NCI-H748 treated with DMSO at 0.1 percent for 48 hours (cell line): ENCODE measurements around the gene CAVIN1.
"Not testable (repeated sequence)": the region's sequence is repeated elsewhere in the genome, so short reads cannot be mapped to it uniquely, and the experiment has no call there.

ENCODE experiments used
- DNase-seq: peaks from one replicate; lab custom pipeline; 2025; lab: John Stamatoyannopoulos, UW

Gene CAVIN1

DNA sequence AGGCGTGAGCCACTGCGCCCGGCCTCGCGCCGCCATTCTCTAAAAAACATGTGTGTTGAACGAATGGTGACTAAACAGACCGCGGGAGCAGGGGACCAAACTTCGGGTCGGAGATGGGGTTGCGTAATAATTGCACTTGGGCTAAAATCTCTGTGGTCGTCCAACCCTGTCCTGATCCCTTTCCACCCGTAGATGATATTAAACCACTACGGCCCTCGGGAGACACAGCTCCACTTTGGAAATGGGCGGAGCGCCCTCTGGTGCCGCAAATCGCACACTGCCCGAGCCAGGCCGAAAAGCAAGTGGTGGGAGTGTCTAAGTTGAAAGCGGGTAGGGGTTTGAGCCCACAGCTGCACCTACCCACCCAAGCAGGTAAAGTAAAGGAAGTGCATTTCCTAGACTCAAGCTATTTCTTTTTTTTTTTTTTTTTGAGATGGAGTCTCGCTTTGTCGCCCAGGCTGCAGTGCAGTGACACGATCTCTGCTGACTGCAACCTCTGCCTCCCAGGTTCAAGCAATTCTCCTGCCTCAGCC, 17.0 kb downstream of the CAVIN1 start:
- peak; percentile 18 for DNase-seq

DNA sequence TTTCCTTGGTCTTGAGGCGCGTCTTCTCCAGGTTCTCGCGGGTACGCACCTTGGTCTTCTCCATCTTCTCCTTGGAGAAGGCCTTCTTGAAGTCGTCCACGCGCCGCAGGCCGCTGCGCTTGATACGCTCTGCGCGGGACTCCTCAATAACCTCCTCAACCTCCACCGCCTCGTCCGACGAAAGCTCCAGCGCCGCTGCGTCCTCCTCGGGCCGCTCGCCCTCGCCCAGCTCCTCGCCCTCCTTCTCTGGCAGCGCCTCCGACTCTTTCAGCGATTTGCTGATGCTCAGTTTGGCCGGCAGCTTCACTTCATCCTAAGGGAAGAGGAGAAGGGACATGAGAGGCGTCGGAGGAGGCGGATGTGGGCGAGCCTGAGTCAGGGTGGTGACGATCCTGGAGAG, 18.0 kb downstream of the CAVIN1 start:
- DNase-seq: no peak

DNA sequence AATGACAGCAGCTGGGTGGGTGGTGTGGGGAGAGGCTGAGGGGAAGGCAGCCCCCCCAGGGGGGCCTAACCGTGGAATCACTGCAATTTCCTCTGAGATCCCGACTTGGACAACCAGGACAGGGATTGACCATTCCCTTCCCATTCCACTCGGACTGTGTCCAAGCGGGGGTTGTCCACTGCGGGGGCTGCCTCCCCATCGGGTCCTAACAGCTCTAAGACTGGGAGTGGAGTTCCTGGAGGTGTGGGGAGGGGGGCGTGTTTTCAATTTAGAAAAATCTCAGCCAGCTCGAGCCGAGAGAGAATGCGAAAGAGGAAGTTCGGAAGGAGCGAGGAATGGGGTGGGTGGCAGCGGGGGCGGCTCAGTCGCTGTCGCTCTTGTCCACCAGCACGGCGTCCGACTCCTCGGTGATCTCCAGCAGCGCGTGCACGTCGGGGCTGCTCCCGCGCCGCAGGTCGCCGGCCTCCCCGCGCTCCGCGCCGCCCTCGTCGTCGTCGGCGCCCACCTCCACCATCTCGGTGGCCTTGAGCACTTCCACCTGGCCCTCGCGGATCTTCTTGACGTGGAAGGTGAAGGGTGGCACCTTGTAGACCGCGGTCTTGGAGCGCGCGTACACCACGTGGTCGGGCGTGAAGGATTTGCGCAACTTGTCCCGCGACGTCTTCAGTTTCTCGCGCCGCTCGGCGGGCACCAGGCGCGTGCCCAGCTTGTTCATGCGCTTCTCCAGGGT, 18.6 kb downstream of the CAVIN1 start:
- DNase-seq: no peak

DNA sequence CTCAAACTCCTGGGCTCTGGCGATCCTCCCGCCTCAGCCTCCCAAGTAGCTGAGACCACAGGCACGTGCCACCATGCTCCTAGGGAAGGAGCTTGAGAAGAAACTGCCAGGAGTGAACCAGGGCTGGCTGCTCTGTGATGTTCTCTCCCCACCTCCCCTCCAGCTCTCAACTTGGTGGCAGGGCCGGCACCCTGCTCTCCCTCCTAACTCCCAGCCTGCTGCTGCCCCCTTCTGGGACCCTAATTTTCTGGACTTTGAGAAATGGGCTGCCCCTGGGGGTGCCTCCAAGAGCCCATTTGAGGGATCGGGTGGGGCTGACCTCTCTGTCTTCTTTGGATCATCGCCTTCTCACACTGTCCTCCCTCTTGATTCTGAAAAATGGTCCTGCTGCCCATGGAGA, 19.9 kb downstream of the CAVIN1 start:
- DNase-seq: peak; percentile 7

DNA sequence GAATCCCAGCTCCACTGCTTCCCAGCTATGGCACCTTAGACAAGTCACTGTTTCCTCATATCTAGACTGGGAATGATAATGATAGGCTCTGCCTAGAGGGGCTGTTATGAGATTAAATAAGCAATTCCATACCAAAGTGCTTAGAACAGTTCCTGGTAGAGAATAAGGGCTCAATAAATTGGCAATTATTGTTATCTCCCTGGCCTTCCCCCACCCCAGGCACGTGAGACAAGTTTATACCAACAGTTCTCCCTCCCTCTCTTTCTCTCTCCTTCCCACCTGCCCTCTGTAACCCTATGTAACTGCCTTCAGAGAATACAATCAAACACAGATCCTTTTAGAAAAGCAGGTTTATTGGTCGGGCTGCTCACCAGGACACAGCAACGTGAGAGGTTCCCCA, 20.9 kb downstream of the CAVIN1 start:
- no peak for DNase-seq

DNA sequence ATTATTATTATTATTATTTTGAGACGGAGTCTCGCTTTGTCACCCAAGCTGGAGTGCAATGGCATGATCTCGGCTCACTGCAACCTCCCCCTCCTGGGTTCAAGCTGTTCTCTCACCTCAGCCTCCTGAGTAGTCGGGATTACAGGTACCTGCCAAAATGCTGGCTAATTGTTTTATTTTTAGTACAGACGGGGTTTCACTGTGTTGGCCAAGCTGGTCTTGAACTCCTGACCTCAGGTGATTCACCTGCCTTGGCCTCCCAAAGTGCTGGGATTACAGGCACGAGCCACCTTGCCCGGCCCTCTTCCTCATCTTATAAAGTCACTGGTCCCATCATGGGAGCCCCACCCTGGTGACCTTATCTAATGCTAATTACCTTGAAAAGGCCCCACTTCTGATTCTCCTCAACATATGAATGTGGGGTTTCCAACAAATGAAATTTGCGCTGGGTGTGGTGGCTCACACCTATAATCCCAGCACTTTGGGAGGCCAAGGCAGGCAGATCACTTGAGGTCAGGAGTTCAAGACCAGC, 22.1 kb downstream of the CAVIN1 start:
- DNase-seq: not testable (repeated sequence)

DNA sequence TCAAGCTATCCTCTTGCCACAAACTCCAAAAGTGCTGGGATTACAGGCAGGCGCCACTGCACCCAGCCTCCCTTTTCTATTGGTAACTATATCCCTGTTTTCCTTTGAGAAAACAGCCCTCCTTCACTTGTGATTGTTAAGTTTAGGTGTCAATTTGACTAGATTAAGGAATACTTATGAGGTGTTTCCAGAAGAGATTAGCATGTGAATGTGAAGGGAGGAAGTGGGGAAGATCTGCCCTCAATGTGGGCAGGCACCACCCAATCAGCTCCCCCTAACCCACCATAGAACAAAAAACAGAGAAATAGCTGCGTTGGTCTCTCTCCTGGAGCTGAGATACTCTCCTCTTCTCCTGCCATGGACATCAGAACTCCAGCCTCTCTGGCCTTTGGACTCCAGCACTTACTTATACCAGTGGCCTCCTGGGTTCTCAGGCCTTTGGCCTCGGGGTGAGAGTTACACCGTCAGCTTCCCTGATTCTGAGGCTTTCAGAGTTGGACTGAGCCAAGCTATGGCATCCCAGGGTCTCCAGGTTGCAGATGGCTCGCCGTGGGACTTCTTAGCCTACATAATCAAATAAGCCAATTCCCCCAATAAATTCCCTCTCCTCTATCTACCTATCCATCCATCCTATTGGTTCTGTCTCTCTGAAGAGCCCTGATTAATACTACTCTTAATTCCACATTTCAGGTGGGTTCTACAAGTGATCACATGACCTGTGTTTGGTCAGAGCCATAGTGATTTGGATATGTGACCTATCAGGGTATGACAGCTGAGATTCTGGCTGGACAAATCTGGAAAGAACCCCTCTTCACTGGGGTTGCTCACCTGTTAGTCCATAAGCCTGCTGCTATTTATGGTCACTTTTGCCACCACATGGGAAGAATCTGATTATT, 22.9 kb downstream of the CAVIN1 start:
- no peak for DNase-seq

DNA sequence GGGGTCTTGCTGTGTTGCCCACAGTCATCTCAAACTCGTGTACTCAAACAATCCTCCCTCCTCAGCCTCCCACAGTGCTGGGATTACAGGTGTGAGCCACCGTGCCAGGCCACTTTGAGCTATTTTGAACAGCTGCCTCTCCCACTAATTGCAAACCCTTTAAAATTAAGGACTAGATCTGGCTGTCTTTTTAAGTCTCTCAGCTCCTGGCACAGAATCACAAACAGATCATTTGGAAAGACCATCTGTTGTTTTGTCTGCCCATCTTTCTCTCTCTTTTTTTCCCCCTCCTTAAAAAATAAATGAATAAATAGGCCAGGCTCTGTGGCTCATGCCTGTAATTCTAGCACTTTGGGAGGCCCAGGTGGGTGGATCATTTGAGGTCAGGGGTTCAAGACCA, 23.9 kb downstream of the CAVIN1 start:
- no peak for DNase-seq

DNA sequence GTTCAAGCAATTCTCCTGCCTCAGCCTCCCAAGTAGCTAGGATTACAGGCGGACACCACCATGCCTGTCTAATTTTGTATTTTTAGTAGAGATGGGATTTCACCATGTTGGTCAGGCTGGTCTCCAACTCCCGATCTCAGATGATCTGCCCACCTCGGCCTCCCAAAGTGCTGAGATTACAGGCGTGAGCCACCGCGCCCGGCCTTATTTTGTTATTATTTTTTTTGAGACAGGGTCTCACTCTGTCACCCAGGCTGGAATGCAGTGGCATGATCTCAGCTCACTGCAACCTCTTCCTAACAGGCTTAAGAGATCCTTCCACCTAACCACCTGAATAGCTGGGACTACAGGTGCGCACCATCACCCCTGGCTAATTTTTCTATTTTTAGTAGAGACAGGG, 27.5 kb downstream of the CAVIN1 start:
- not testable (repeated sequence) for DNase-seq

DNA sequence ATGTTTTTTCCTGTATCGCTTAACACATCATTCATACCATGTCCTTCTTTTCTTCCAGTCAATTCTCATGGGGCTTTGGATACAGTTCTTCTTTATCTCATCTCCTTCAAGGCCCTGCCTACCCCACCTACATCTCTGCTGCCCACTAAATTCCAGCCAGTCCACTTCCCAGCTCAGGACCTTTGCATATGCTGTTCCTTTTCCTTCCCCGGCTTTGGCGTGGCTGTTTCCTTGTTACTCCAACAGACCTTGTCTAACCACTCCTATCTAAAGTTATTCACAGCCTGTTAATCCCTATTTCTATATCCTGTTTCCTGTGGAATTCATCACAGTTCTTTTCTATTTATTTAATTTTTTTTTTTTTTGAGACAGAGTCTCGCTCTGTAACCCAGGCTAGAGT, 28.2 kb downstream of the CAVIN1 start:
- no peak for DNase-seq

DNA sequence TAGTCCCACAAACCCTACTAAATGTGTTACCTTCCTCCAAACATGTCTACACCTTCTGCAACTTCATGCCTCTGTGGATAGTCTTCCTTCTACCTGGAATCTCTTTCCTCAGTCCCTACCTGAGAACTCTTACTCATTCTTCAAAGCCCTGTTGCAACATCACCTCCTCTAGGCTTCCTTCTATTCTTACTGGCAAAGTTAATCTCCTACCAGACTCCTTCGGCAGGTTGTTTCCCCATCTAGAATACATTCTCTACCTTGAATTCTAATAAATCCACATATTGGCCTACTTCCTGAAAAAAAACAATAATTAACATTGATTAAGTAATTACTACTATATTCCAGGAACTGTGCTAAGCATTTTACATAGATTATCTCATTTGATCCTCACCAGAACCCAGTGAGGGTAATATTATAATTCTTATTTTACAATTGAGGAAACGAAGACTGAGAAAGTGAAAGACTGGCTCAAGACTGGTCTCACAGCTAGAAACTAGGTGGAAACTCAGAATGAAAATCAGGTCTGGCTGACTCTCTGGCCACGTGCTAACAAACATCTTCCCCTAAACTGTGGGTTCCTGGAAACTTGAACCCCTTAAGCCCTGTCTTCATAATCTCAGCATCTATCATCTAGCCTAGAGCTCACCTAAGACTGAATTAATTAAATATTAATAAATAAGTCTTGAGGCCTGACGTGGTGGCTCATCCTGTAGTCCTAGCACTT, 30.2 kb downstream of the CAVIN1 start:
- DNase-seq: no peak

DNA sequence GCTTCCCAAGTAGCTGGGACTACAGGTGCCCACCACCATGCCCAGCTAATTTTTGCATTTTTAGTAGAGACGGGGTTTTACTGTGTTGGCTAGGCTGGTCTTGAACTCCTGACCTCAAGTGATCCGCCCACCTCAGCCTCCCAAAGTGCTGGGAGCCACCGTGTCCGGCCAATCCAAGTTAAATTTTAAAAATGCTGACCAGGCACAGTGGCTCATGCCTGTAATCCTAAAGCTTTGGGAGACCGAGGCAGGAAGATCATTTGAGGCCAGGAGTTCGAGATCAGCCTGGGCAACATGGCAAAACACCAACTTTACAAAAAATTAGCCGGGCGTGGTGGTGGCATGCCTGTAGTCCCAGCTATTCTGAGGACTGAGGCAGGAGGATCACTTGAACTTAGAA, 31.6 kb downstream of the CAVIN1 start:
- DNase-seq: not testable (repeated sequence)

DNA sequence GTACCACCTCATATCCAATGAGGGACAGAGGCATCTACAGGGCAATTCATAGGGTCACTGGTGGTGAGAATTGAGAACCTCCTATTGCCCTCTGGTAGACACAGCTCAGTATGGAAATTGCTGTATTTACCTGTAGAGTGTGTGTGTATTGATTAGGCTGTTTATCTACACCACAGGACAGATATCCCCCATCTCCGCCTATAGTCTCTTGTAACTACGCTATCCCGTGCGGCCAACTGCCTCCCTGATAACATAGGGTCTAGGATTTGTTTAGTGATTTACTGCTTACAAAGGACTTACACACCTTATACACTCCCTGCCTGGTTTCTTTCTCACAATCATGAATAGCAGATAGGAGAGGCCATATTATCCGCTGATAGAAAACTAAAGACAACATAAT, 33.2 kb downstream of the CAVIN1 start:
- DNase-seq: no peak

DNA sequence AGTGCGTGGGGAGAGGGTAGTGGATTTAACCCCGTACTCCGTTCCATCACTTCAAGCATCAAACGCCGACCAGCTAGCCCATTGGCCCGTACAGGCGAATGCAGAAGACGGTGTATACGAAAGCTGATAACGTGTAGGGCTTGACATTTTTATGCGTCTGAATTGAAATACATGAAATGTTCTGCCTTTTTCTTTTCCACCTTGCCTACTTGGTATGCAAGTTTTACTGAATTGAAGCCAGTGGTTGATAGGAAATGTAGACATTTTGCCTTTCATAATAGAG, 34.0 kb downstream of the CAVIN1 start:
- no peak for DNase-seq

DNA sequence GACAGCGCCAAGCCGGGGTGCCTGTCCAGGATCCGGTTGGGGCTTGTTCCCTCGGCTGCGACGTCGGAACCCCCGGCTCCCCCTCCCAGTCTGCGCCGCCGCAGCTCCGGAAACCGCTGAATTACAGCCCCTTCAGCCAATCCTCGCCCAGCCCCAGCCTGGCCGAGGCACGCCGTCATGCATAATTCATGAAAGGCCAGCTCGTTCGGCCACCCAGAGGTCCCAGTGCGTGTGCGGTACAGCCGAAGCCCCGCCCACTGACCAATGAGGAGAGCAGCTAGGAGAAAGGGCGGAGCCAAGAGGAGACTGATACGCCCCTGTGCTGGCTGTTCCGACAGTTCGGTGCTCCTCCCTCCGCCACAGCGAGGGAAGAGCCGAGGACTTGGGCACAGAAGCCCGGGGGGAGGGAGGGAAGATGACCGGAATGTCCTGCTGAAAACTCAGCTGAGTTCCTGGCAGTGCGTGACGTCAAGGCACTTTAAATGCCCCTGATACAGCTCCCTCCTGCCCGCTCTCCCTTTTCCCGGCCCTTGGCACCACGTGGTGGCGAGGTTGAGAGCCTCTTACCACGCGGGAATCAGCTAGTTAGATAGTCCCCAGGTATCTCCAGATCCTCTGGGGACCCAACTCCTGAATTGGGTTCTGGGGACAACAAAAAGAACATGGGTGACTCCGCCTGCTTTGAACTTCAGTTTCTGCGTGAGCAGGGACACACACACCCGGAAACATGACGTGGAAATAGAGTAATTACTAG, 34.5 kb downstream of the CAVIN1 start, which contains the start of gene STAT3:
Gene STAT3 (minus strand): TSS at position 62 of the 754 bp plus-strand sequence. CDS start 39,926 bp downstream, outside the sequence.
- DNase-seq: peak; percentile 99

DNA sequence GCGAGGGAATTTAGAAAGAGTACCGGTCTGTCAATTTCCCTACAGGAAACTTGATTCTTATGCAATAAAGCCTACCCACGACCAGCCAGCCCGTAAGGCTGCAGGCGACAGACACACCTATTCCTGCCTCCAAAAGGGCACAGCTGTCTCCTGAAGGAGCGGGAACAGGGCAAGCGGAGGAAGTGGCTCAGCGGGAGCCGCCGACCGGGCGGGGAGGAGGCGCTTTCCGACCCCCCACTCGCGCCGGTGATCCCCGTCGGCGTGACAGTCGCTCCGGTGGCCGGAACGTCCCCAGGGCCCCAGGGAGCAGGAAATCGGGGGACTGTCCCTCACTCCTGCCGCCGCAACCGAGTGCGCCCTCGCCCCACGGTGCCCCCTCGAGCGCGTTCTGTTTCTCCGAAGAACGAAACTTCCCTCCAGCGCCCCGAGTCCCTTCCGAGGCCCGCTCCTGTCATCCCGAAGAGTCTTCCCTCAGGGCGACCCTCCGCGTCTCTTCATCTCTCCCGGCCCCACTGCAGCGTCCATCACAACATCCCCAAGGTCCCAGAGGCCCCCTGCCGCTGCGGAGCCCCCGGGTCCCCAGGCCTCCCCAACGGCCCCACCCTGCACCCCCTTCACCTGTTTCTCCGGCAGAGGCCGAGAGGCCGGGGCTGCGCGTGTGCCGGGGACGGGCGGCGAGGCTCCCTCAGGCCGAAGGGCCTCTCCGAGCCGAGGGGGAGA, 35.2 kb downstream of the CAVIN1 start:
- DNase-seq: peak; percentile 44

DNA sequence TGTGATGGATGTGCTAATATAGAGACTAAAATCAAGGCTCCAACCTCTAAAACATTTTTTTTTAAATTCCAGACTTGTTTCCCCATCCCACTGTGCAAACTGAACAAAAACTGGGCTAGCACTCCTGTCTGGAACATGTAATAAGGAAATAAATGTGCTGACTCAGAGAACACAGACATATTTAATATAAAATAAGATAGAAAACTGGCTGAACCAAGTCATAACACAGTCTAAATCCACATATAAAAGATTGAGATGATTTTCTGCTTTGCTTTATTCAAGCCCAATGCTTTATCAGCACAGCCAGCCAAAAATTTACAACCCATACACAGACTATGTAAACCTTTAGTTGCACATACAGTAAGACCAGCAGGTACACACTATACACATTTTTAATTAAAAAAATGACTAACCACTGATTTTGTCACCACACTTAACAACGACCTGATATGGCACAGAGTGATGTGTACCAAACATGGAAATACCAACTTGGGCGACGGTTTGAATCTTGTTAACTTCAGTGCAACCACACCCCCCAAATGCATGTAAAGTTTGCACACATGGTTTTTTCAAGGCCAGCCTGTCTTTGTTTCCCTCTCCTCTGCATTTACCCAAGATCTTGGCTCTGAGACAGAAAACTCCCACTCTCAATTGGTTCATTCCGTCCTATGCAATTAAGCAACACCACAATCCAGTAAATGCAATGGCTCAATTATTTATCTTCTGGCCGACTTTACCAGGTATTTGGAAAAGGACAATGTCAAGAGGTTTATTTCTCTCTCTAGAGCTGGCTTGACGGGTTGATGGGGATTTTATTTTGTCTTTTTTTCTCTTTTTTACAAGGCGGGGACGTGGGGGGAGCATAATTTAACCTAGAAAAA, 36.0 kb downstream of the CAVIN1 start:
- DNase-seq: peak; percentile 44

DNA sequence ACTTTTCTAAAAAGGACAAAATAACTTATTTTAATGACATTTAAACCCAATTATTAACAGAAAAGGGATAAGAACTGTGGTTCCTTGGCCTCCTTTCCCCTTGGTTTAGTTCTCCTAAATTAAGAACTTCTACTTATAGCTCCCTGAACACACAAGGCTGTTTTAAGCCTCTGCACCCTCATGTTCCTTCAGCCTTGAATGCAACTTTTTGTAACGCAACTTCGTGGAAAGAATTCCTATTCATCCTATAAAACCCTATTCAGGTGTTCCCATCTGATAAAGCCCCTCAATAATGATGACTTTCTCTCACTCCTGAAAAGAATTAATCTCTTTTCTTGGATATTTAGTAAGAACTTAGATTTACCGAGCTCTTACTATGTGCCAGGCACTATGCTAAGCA, 41.2 kb downstream of the CAVIN1 start:
- DNase-seq: no peak

DNA sequence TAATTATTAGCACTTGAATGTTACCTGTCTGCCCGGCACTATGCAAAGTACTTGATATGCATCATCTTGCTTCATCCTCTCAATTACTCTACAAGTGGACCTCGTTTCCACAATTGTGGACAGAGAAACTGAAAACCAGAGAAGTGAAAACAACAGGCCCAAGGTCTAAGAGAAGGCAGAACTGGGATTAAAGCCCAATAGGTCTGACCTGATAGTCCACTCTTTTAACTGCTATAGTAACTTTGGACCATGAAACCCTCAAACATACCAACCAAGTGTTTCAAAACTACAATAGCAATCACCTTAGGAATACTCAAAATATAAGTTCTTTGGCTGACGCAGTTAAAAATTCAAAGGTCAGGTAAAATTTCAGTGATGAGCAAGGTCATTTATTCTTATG, 42.1 kb downstream of the CAVIN1 start:
- DNase-seq: no peak
